Tibial nerve (tissue), 4 donors: ENCODE data around the gene IFT20. TPM values are rescaled to one million over a fixed set of nuclear protein-coding genes. Genes with fewer than 3 reads are reported as not detected.

ENCODE experiments used
- DNase-seq, 2 donors: peaks; one replicate each; pipeline ENCODE4 v3.0.0-alpha.2; 2019; ENCODE audit warnings: low spot score in 2 of 2
- H3K27ac ChIP-seq, 4 donors: fragments of 200-600 bp; sonication (generic) in 3 of 4; one replicate each; pipeline ENCODE4 v1.5.1; 2017 to 2019; ENCODE audit warnings: mild to moderate bottlenecking in 1 of 4
- H3K27me3 ChIP-seq, 2 donors: fragments of 200-600 bp; sonication (generic) in 1 of 2; one replicate each; pipeline versions ENCODE4 v1.5.1 to v1.6.0; 2017 to 2019
- H3K36me3 ChIP-seq, 3 donors: fragments of 200-600 bp; sonication (generic); one replicate each; pipeline ENCODE4 v1.5.1; 2018 to 2019
- H3K4me1 ChIP-seq, 4 donors: fragments of 200-600 bp; sonication (generic) in 3 of 4; one replicate each; pipeline ENCODE4 v1.5.1; 2017 to 2019
- H3K4me3 ChIP-seq, 4 donors: fragments of 200-600 bp; sonication (generic) in 3 of 4; one replicate each; pipeline ENCODE4 v1.5.1; 2017 to 2019; ENCODE audit warnings: mild to moderate bottlenecking in 1 of 4, moderate library complexity in 1 of 4
- H3K9me3 ChIP-seq, 4 donors: fragments of 200-600 bp; sonication (generic) in 3 of 4; one replicate each; pipeline ENCODE4 v1.5.1; 2017 to 2019
- CTCF ChIP-seq, 5 experiments: fragments of 200-600 bp in 3 of 5; fragments of 450-650 bp in 2 of 5; sonication (generic) in 3 of 5; IDR thresholded peaks; one replicate each; pipeline ENCODE4 v1.5.1; 2016 to 2019; ENCODE audit warnings: antibody characterized with exemption in 5 of 5, mild to moderate bottlenecking in 3 of 5, moderate library complexity in 2 of 5
- EP300 ChIP-seq, 2 donors: sonication (generic); formaldehyde crosslinking; IDR thresholded peaks; one replicate each; pipeline ENCODE4 v1.6.1; 2017; ENCODE audit warnings: antibody characterized with exemption in 2 of 2, mild to moderate bottlenecking in 1 of 2
- POLR2A ChIP-seq, 2 donors: fragments of 450-650 bp; IDR thresholded peaks; one replicate each; pipeline ENCODE4 v1.6.1; 2017; ENCODE audit warnings: antibody characterized with exemption in 2 of 2, mild to moderate bottlenecking in 2 of 2, moderate library complexity in 2 of 2
- WGBS, 2 donors: methylation state at CpG; one replicate each; pipeline ENCODE4 v1.1.5; 2018; 5-methylcytosine and 5-hydroxymethylcytosine counted together
- total RNA-seq, 4 donors: library from RNA; depleted of rRNA; stranded (reverse); fragments of >200 nt; gene quantifications; one replicate each; pipeline ENCODE4 v1.1.0, GENCODE V29; 2016

The IFT20 gene
- total RNA-seq, 4 donors from 2014 or later = 34.8 to 50.3 (median 43.9) TPM

- H3K4me1 ChIP-seq = peaks cover 3 to 37% (median 20%) of the 10 kb centered on the region in 4 donors
- peaks cover 0 to 52% (median 5%) of the 10 kb centered on the region in 3 donors for H3K36me3 ChIP-seq
- H3K27me3 ChIP-seq = no peaks in the 10 kb centered on the region
- 86 to 90% methylated on average over 6 of the region's 6 CpGs for WGBS, 2 donors
- H3K4me3 ChIP-seq = no peak overlapping the region
- TF ChIP-seq CTCF (IDR thresholded peaks at IDR 0.05) (no peak), POLR2A (IDR thresholded peaks at IDR 0.05) (no peak), EP300 (IDR thresholded peaks at IDR 0.05) (no peak)
- no peak for DNase-seq
- H3K27ac ChIP-seq = no peak overlapping the region
- H3K9me3 ChIP-seq = no peaks in the 10 kb centered on the region
These were observed 3.3 kb downstream of the IFT20 start for GRCh38 chr17:28331891-28332420.

GRCh38 chr17:28330671-28331070 lies 4.6 kb downstream of the IFT20 start:
- Histone ChIP-seq H3K4me3 (no peak overlapping the region), H3K27me3 (no peaks in the 10 kb centered on the region), H3K4me1 (peaks cover 3 to 26% (median 12%) of the 10 kb centered on the region in 4 donors), H3K9me3 (no peaks in the 10 kb centered on the region), H3K36me3 (peaks cover 0 to 64% (median 5%) of the 10 kb centered on the region in 3 donors), H3K27ac (no peak overlapping the region)
- 83 to 87% methylated on average over 5 of the region's 5 CpGs for WGBS, 2 donors
- TF ChIP-seq POLR2A (IDR thresholded peaks at IDR 0.05) (no peak), EP300 (IDR thresholded peaks at IDR 0.05) (no peak), CTCF (IDR thresholded peaks at IDR 0.05) (no peak)
- DNase-seq = no peak

- H3K27me3 ChIP-seq = no peaks in the 10 kb centered on the region
- DNase-seq = no peak
- peaks cover 0 to 66% (median 5%) of the 10 kb centered on the region in 3 donors for H3K36me3 ChIP-seq
- H3K4me1 ChIP-seq = peaks cover 0 to 11% (median 1%) of the 10 kb centered on the region in 4 donors
- TF ChIP-seq POLR2A (IDR thresholded peaks at IDR 0.05) (no peak), CTCF (IDR thresholded peaks at IDR 0.05) (no peak), EP300 (IDR thresholded peaks at IDR 0.05) (no peak)
- no peaks in the 10 kb centered on the region for H3K9me3 ChIP-seq
- WGBS, 2 donors = 38 to 42% methylated on average over 4 of the region's 4 CpGs
- no peak overlapping the region for H3K4me3 ChIP-seq
- no peak overlapping the region for H3K27ac ChIP-seq
These were observed 6.9 kb downstream of the IFT20 start for GRCh38 chr17:28328325-28328724.

GRCh38 chr17:28327709-28328108 lies 7.6 kb downstream of the IFT20 start:
- H3K36me3 ChIP-seq = peaks cover 0 to 66% (median 5%) of the 10 kb centered on the region in 3 donors

More at GRCh38 chr17:28327709-28328108, 7.6 kb downstream of the IFT20 start:
- Histone ChIP-seq H3K9me3 (no peaks in the 10 kb centered on the region), H3K27ac (no peak overlapping the region), H3K4me1 (peaks cover 0 to 6% (median 1%) of the 10 kb centered on the region in 4 donors), H3K4me3 (no peak overlapping the region), H3K27me3 (no peaks in the 10 kb centered on the region)
- 62 to 63% methylated on average over 3 of the region's 3 CpGs for WGBS, 2 donors
- TF ChIP-seq EP300 (IDR thresholded peaks at IDR 0.05) = no peak
- TF ChIP-seq POLR2A (IDR thresholded peaks at IDR 0.05) = no peak
- TF ChIP-seq CTCF (IDR thresholded peaks at IDR 0.05) = no peak
- DNase-seq = no peak
